Thyroid gland (tissue), 4 donors: ENCODE measurements around the gene STUM. TPM values are rescaled to one million over a fixed set of nuclear protein-coding genes. Genes with fewer than 3 reads are reported as not detected.
"Not testable (repeated sequence)": the region's sequence is repeated elsewhere in the genome, so short reads cannot be mapped to it uniquely, and the experiment has no call there.

Experiments
- DNase-seq, 2 donors: peaks; one replicate each; pipeline ENCODE4 v3.0.0-alpha.2; 2019
- H3K27ac ChIP-seq, 3 donors: fragments of 200-600 bp; sonication (generic); 1 replicate in 2 of 3; 2 replicates in 1 of 3; pipeline ENCODE4 v1.5.1; 2016 to 2019; ENCODE audit warnings: mild to moderate bottlenecking in 1 of 3, moderate library complexity in 1 of 3
- H3K27me3 ChIP-seq: fragments of 200-600 bp; sonication (generic); one replicate; pipeline ENCODE4 v1.5.1; 2019
- H3K36me3 ChIP-seq, 2 donors: fragments of 200-600 bp; sonication (generic); one replicate each; pipeline ENCODE4 v1.5.1; 2016 to 2019
- H3K4me1 ChIP-seq, 2 donors: fragments of 200-600 bp; sonication (generic); one replicate each; pipeline ENCODE4 v1.5.1; 2017 to 2019
- H3K4me3 ChIP-seq, 3 donors: fragments of 200-600 bp; sonication (generic); replicated peaks in 1 of 3; 1 replicate in 2 of 3; 2 replicates in 1 of 3; pipeline ENCODE4 v1.5.1; 2016; ENCODE audit warnings: mild to moderate bottlenecking in 1 of 3
- H3K9me3 ChIP-seq: fragments of 200-600 bp; sonication (generic); one replicate; pipeline ENCODE4 v1.5.1; 2017
- CTCF ChIP-seq, 6 experiments: fragments of 200-600 bp in 3 of 6; fragments of 450-650 bp in 3 of 6; sonication (generic) in 3 of 6; IDR thresholded peaks; one replicate each; pipeline ENCODE4 v1.5.1; 2016 to 2019; ENCODE audit warnings: antibody characterized with exemption in 6 of 6, mild to moderate bottlenecking in 2 of 6, inconsistent platforms in 1 of 6, moderate library complexity in 1 of 6
- POLR2A ChIP-seq, 2 donors: fragments of 450-650 bp; IDR thresholded peaks; one replicate each; pipeline ENCODE4 v1.6.1; 2017; ENCODE audit warnings: antibody characterized with exemption in 2 of 2, mild to moderate bottlenecking in 2 of 2, moderate library complexity in 1 of 2
- WGBS, 2 donors: methylation state at CpG; one replicate each; pipeline ENCODE4 v1.1.5; 2017; 5-methylcytosine and 5-hydroxymethylcytosine counted together
- intact Hi-C: fragments of 100-400 bp; cut with DNase I; formaldehyde crosslinking; loops from one replicate; pipeline ENCODE4 v1.15.1; 2023
- total RNA-seq, 4 donors: library from RNA; depleted of rRNA; stranded (reverse); fragments of >200 nt; gene quantifications; one replicate each; pipeline ENCODE4 v1.2.3, GENCODE V29; 2016

Gene STUM
- 1 to 10 TPM in 1 of 4 donors, under 1 TPM in 3; 0.22 to 1.1 (median 0.48) TPM for total RNA-seq

- H3K4me1 ChIP-seq, result peaks cover 13 to 23% of the 10 kb centered on the region in 2 donors
- DNase-seq, result peak; percentile 24 to 38
- H3K27ac ChIP-seq, result no peak within 1 kb of the TSS
- no peak for TF ChIP-seq POLR2A (IDR thresholded peaks at IDR 0.05)
- no peak for TF ChIP-seq CTCF (IDR thresholded peaks at IDR 0.05)
- WGBS, 2 donors, result 2 to 3% methylated on average over 29 to 65 of the region's 82 CpGs
- no peaks in the 10 kb centered on the region for H3K9me3 ChIP-seq
- peak within 1 kb of the TSS in 1 of 3 donors; percentile 29 for H3K4me3 ChIP-seq
- H3K36me3 ChIP-seq, result no peaks in the 10 kb centered on the region
- intact Hi-C loops, result loop anchor here (5.0 kb wide), 1 partner anchor 59 kb away; no protein-coding TSS in a partner anchor
- no peaks in the 10 kb centered on the region for H3K27me3 ChIP-seq
Observed at GRCh38 chr1:226548256-226549093, at the start of gene STUM. Gene STUM, plus strand, starts transcription at chr1:226548764. Its CDS starts 141 bp downstream, at chr1:226548905.

- H3K36me3 ChIP-seq, H3K27ac ChIP-seq, H3K4me3 ChIP-seq, H3K4me1 ChIP-seq, H3K9me3 ChIP-seq, intact Hi-C loops, DNase-seq, H3K27me3 ChIP-seq: not testable (repeated sequence)
- WGBS, 2 donors, result 96% methylated on average over 3 of the region's 3 CpGs
Observed at GRCh38 chr1:226499699-226500098, 48.9 kb upstream of the STUM start.

- intact Hi-C loops, result no loop called here
- no peaks in the 10 kb centered on the region for H3K9me3 ChIP-seq
- TF ChIP-seq CTCF (IDR thresholded peaks at IDR 0.05) (no peak), POLR2A (IDR thresholded peaks at IDR 0.05) (no peak)
- no peaks in the 10 kb centered on the region for H3K4me1 ChIP-seq
- no peak overlapping the region for H3K4me3 ChIP-seq
- no peak overlapping the region for H3K27ac ChIP-seq
- no peaks in the 10 kb centered on the region for H3K27me3 ChIP-seq
- no peaks in the 10 kb centered on the region for H3K36me3 ChIP-seq
- WGBS, 2 donors, result 78 to 90% methylated on average over 2 of the region's 2 CpGs
- DNase-seq, result no peak
Observed at GRCh38 chr1:226506021-226506420, 42.5 kb upstream of the STUM start.

- Histone ChIP-seq H3K4me1 (no peaks in the 10 kb centered on the region), H3K36me3 (no peaks in the 10 kb centered on the region), H3K27me3 (no peaks in the 10 kb centered on the region), H3K9me3 (no peaks in the 10 kb centered on the region), H3K4me3 (no peak overlapping the region), H3K27ac (no peak overlapping the region)
- intact Hi-C loops, result no loop called here
- 92 to 96% methylated on average over 5 of the region's 5 CpGs for WGBS, 2 donors
- no peak for DNase-seq
- no peak for TF ChIP-seq POLR2A (IDR thresholded peaks at IDR 0.05)
- no peak for TF ChIP-seq CTCF (IDR thresholded peaks at IDR 0.05)
Observed at GRCh38 chr1:226506921-226507320, 41.6 kb upstream of the STUM start.

- Histone ChIP-seq H3K4me3 (no peak overlapping the region), H3K36me3 (no peaks in the 10 kb centered on the region), H3K9me3 (no peaks in the 10 kb centered on the region), H3K4me1 (no peaks in the 10 kb centered on the region), H3K27me3 (no peaks in the 10 kb centered on the region), H3K27ac (no peak overlapping the region)
- 89 to 94% methylated on average over 1 of the region's 1 CpG for WGBS, 2 donors
- intact Hi-C loops, result no loop called here
- no peak for DNase-seq
- TF ChIP-seq CTCF (IDR thresholded peaks at IDR 0.05) (no peak), POLR2A (IDR thresholded peaks at IDR 0.05) (no peak)
Observed at GRCh38 chr1:226510453-226510852, 38.1 kb upstream of the STUM start.
